Loucy (cell line): ENCODE measurements around the gene GSG1.

Source experiments
- EZH2phosphoT487 ChIP-seq: fragments of 200-600 bp; IDR thresholded peaks from 2 replicates; pipeline ENCODE4 v1.6.1; 2018; ENCODE audit warnings: antibody characterized with exemption, mild to moderate bottlenecking, moderate library complexity, borderline replicate concordance
- TF ChIP-seq, protein P1 (sequence below): fragments of 200-600 bp; sonication (generic); conservative IDR thresholded peaks from 2 replicates; pipeline ENCODE4 v1.5.1; 2014; ENCODE audit warnings: mild to moderate bottlenecking, antibody characterized with exemption, low read length

DNA sequence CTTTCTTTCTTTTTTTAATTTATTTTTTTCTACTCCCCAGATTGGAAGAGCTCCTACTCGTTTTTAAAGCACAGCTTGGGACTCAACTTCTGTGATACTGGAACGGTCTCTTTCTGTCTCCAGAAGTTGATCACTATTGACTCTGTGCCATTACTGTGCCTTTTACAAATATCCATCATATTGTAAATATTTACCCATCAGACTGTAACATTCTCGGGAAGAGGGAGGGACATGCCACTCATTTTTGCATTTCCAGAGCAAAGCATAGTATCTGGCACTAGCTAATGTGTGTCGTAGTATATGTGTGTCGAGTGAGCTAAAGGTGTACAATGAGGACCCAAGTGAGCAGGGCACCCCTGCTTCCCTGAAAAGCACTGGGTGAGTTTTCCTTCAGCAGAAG, 24.0 kb upstream of the GSG1 start:
- TF ChIP-seq EZH2phosphoT487: no peak
- TF ChIP-seq, protein P1, sequence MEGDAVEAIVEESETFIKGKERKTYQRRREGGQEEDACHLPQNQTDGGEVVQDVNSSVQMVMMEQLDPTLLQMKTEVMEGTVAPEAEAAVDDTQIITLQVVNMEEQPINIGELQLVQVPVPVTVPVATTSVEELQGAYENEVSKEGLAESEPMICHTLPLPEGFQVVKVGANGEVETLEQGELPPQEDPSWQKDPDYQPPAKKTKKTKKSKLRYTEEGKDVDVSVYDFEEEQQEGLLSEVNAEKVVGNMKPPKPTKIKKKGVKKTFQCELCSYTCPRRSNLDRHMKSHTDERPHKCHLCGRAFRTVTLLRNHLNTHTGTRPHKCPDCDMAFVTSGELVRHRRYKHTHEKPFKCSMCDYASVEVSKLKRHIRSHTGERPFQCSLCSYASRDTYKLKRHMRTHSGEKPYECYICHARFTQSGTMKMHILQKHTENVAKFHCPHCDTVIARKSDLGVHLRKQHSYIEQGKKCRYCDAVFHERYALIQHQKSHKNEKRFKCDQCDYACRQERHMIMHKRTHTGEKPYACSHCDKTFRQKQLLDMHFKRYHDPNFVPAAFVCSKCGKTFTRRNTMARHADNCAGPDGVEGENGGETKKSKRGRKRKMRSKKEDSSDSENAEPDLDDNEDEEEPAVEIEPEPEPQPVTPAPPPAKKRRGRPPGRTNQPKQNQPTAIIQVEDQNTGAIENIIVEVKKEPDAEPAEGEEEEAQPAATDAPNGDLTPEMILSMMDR: no peak
